Measurements from ENCODE around the gene C1orf226.
A peak's percentile ranks its signal among the peaks of the same experiment; 100 is the strongest.

DNA sequence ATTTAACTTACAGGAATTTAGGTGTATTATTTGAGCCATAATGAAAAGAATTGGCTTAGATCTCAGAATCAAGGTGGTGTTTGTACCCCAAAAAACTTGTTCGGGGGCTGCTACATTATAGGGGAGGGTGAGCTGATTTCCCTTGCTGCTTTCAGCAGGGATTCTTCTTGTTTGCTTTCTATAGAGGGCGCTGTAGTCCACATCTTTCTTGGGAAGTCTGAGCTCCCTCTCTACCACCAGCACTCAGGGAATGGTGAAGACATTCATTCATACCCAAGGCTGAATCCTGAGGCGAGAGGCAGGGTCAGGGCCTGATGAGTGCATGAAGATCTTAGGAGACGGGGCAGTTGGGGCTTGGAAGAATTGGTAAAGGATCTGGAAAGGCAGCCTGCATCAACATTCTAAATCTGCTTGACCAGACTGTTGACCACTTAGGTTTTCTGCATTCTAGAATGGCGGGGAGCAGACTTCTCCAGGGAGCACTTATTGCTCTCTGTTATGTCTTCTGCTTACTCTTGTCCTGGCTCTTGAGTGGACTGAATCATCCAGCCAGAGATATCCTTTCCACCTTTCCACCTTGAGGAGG lies 23.8 kb upstream of the C1orf226 start:
- TF ChIP-seq, protein P1, sequence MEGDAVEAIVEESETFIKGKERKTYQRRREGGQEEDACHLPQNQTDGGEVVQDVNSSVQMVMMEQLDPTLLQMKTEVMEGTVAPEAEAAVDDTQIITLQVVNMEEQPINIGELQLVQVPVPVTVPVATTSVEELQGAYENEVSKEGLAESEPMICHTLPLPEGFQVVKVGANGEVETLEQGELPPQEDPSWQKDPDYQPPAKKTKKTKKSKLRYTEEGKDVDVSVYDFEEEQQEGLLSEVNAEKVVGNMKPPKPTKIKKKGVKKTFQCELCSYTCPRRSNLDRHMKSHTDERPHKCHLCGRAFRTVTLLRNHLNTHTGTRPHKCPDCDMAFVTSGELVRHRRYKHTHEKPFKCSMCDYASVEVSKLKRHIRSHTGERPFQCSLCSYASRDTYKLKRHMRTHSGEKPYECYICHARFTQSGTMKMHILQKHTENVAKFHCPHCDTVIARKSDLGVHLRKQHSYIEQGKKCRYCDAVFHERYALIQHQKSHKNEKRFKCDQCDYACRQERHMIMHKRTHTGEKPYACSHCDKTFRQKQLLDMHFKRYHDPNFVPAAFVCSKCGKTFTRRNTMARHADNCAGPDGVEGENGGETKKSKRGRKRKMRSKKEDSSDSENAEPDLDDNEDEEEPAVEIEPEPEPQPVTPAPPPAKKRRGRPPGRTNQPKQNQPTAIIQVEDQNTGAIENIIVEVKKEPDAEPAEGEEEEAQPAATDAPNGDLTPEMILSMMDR (optimal IDR thresholded peaks at IDR 0.05 in 1 of 3, IDR thresholded peaks at IDR 0.05 in 1 of 3, conservative IDR thresholded peaks at IDR 0.05 in 1 of 3; ENCODE audit: extremely low read depth in 1 of 3, insufficient read depth in 2 of 3, low read length in 3 of 3) = peak; percentile 57 to 67 (median 64)
- TF ChIP-seq EZH2 (IDR thresholded peaks at IDR 0.05; ENCODE audit: low read length) = no peak
